HG02870 (cell line): ENCODE data around the gene SLC20A1.

Experiments used
- ATAC-seq: cut with Tn5 transposase; IDR thresholded peaks from one replicate; pipeline ENCODE4 v1.9.1; 2021; ENCODE audit warnings: mild to moderate bottlenecking, moderate library complexity; ENCODE audit not compliant: unreplicated experiment

Gene SLC20A1

GRCh38 chr2:112674229-112674628 lies 28.5 kb downstream of the SLC20A1 start:
- ATAC-seq = no peak

- no peak for ATAC-seq
Measured at GRCh38 chr2:112679484-112679883, 33.7 kb downstream of the SLC20A1 start.

- ATAC-seq = no peak
Measured at GRCh38 chr2:112680666-112681101, 34.9 kb downstream of the SLC20A1 start.

GRCh38 chr2:112682101-112682500 lies 36.4 kb downstream of the SLC20A1 start:
- no peak for ATAC-seq

GRCh38 chr2:112683550-112684414 lies 38.0 kb downstream of the SLC20A1 start:
- no peak for ATAC-seq

DNA sequence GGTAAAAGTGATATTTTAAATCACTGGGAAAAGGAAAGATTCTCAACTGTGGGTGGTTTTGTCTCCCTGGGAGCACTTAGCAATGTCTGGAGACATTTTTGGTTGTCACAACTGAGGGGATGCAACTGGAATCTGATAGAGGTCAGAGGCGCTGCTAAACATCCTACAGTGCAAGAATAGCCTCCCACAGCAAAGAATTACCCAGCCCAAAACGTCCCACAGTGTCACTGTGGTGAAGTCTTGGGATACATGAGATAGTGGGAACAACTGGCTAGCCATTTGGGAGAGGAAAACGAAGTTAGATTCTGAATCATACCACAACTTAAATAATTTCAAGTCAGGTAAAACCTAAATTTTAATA lies 38.7 kb downstream of the SLC20A1 start:
- no peak for ATAC-seq

DNA sequence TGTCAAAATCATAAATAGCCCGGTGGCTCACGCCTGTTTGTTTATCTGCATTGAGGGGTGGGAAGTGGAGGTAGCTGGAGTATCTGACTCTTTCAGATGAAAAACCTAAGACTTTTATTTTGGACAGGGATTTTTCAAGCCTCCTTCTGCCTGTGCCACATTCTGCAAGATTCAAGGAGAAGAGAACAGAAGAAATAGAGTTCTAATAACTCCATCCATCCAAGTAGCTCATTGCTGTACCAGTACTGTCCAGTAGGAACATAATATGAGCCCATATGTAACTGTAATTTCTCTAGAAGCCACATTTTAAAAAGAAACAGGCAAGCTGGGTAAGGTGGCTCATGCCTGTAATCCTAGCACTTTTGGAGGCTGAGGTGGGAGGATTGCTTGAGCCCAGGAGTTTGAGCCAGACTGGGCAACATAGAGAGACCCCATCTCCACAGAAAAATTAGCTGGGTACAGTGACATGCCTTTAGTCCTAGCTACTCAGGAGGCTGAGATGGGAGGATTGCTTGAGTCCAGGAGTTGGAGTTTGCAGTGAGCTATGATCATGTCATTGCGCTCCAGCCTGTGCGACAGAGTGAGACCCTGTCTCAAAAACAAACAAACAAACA lies 39.6 kb downstream of the SLC20A1 start:
- no peak for ATAC-seq

- peak; percentile 56 for ATAC-seq
Measured at GRCh38 chr2:112686348-112687217, 40.8 kb downstream of the SLC20A1 start.

DNA sequence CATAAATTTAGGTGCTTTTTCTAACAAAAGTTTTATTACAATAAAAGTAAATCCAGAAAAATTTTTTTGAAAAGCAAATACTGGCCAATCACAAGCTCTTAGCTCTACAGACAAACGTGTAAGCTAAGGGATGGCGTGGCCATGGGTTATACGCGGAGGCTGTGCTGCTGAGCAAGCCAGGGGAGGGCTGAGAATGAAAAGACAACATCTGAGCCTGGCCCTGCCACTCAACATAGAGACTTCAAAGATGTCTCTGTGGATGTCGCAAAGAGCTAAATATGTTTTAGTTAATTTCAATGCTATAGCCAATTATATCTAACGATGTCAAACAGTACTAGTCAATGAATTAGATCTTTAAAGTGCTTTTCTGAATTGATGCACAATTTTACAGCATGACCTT lies 41.8 kb downstream of the SLC20A1 start:
- no peak for ATAC-seq

- ATAC-seq = no peak
Measured at GRCh38 chr2:112688086-112688880, 42.5 kb downstream of the SLC20A1 start.

- no peak for ATAC-seq
Measured at GRCh38 chr2:112690853-112691401, 45.2 kb downstream of the SLC20A1 start.

DNA sequence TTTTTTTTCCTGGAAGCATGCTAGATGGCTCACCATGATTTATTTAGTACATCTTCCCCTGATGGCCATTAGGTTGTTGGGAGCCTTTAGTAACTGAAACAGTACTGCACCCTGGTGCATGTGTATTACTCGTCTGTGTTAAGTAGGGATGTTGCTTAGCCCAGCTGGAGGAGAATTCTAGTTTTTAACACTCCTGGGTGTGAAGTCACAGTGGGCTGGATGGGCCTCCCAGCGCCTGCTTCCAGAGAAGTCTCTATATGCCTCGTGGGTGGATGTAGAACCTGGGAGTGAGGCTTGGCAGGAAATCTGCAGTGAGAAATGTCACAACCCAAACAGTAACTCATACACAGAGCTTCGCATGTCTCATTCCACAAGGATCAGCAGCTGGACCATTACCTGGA lies 46.1 kb downstream of the SLC20A1 start:
- no peak for ATAC-seq

DNA sequence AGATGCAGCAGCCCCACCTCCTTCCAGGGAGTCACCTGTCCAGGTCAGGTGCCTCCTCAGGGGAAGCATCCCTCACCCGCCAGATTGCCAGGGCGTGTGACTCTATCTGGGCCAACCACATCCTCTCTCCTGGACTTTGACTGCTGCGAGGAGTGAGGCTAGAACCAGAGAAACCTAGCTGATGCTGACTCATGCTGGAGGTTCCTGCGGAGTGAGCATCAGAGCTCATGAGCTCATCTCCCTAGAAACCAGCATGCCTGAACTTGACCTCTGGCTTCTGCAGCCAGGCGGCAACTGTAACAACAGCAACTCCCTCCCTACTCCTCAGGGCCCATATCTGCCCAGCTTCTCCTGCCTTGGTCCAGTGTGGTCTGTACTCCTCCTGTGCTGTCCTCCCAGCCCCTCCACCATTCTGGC lies 46.8 kb downstream of the SLC20A1 start:
- ATAC-seq = peak; percentile 82

- ATAC-seq = no peak
Measured at GRCh38 chr2:112692918-112693317, 47.2 kb downstream of the SLC20A1 start.

DNA sequence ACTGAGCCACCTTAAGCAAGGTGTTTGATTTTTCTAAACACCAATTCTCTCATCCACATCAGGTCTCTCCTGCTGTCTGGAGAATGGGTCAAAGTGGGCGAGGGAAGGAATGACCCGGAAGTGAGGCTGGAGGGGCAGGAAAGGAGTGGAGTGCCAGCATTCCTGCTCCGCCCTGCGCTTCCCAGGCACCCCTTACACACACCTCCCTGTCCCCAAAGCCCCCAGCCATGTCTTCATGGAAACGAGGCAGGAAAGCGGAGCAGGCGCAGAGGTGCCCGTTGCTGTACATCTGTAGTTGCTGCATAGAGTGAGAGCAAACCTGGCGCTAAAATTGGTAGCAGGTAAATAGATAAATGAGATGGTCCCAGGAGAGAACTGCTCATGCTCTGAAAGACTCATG lies 47.9 kb downstream of the SLC20A1 start:
- ATAC-seq = no peak

GRCh38 chr2:112694182-112694581 lies 48.4 kb downstream of the SLC20A1 start:
- no peak for ATAC-seq

- no peak for ATAC-seq
Measured at GRCh38 chr2:112698834-112699515, 53.2 kb downstream of the SLC20A1 start.

GRCh38 chr2:112699984-112700667 lies 54.4 kb downstream of the SLC20A1 start:
- ATAC-seq = no peak

GRCh38 chr2:112701052-112701451 lies 55.3 kb downstream of the SLC20A1 start:
- ATAC-seq = no peak
